ENCODE results near the gene GPR18. TPM values are rescaled to one million over a fixed set of nuclear protein-coding genes. Genes with fewer than 3 reads are reported as not detected.

Gene GPR18
- total RNA-seq, 1 experiment from 2014 or later: not detected

- Histone ChIP-seq H3K9me3 (ENCODE audit: insufficient read depth, low read depth) (no peaks in the 10 kb centered on the region), H3F3A (ENCODE audit: insufficient read depth, low read depth) (peaks cover 5% of the 10 kb centered on the region; the same call in 1 of the 2 replicates), H3K4me2 (no peak overlapping the region), H3K36me3 (ENCODE audit: low read depth) (no peaks in the 10 kb centered on the region; the same call in 1 of the 2 replicates), H3K79me2 (ENCODE audit: low read depth) (peaks cover 26% of the 10 kb centered on the region; the same call in 1 of the 2 replicates), H3K4me1 (replicated peaks; ENCODE audit: insufficient read depth) (0 out of 2 replicates have a peak, but pooled peaks cover 6% of the 10 kb centered on the region), H3K27me3 (ENCODE audit: insufficient read depth, low read depth) (no peaks in the 10 kb centered on the region), H3K4me3 (no peak overlapping the region), H2AFZ (no peak overlapping the region), H3K9me2 (ENCODE audit: insufficient read depth) (no peaks in the 10 kb centered on the region), H3K27ac (no peak overlapping the region), H4K20me1 (ENCODE audit: insufficient read depth) (peaks cover 20% of the 10 kb centered on the region)
- CTCF ChIA-PET: no interaction called here
- no peak for DNase-seq
- POLR2A ChIA-PET (ENCODE audit: unreplicated experiment): no interaction called here
- intact Hi-C loops (cut with micrococcal nuclease; ENCODE audit: unreplicated experiment): no loop called here
- no peak for TF ChIP-seq EZH2 (IDR thresholded peaks at IDR 0.05; ENCODE audit: low read depth)
- TF ChIP-seq, protein P1, sequence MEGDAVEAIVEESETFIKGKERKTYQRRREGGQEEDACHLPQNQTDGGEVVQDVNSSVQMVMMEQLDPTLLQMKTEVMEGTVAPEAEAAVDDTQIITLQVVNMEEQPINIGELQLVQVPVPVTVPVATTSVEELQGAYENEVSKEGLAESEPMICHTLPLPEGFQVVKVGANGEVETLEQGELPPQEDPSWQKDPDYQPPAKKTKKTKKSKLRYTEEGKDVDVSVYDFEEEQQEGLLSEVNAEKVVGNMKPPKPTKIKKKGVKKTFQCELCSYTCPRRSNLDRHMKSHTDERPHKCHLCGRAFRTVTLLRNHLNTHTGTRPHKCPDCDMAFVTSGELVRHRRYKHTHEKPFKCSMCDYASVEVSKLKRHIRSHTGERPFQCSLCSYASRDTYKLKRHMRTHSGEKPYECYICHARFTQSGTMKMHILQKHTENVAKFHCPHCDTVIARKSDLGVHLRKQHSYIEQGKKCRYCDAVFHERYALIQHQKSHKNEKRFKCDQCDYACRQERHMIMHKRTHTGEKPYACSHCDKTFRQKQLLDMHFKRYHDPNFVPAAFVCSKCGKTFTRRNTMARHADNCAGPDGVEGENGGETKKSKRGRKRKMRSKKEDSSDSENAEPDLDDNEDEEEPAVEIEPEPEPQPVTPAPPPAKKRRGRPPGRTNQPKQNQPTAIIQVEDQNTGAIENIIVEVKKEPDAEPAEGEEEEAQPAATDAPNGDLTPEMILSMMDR (conservative IDR thresholded peaks at IDR 0.05): no peak
- BruUV-seq (replicated peaks): no TSS peak
Measured at GRCh38 chr13:99285432-99286182, 27.4 kb upstream of the GPR18 start.

GRCh38 chr13:99282264-99283231 lies 24.4 kb upstream of the GPR18 start:
- intact Hi-C loops (cut with micrococcal nuclease; ENCODE audit: unreplicated experiment): no loop called here
- Histone ChIP-seq H3K4me2 (no peak overlapping the region), H3K27ac (no peak overlapping the region), H3K36me3 (ENCODE audit: low read depth) (peaks cover 5% of the 10 kb centered on the region; the same call in 1 of the 2 replicates), H3F3A (ENCODE audit: insufficient read depth, low read depth) (peaks cover 5% of the 10 kb centered on the region; the same call in 1 of the 2 replicates), H4K20me1 (ENCODE audit: insufficient read depth) (peaks cover 25% of the 10 kb centered on the region), H3K9me3 (ENCODE audit: insufficient read depth, low read depth) (no peaks in the 10 kb centered on the region), H3K4me1 (replicated peaks; ENCODE audit: insufficient read depth) (no peaks in the 10 kb centered on the region), H2AFZ (no peak overlapping the region), H3K79me2 (ENCODE audit: low read depth) (peaks cover 29% of the 10 kb centered on the region; the same call in 1 of the 2 replicates), H3K27me3 (ENCODE audit: insufficient read depth, low read depth) (no peaks in the 10 kb centered on the region), H3K9me2 (ENCODE audit: insufficient read depth) (no peaks in the 10 kb centered on the region), H3K4me3 (no peak overlapping the region)
- BruUV-seq (replicated peaks): no TSS peak
- POLR2A ChIA-PET (ENCODE audit: unreplicated experiment): no interaction called here
- TF ChIP-seq, protein P1 (conservative IDR thresholded peaks at IDR 0.05): no peak
- TF ChIP-seq EZH2 (IDR thresholded peaks at IDR 0.05; ENCODE audit: low read depth): no peak
- DNase-seq: no peak
- CTCF ChIA-PET: no interaction called here

DNA sequence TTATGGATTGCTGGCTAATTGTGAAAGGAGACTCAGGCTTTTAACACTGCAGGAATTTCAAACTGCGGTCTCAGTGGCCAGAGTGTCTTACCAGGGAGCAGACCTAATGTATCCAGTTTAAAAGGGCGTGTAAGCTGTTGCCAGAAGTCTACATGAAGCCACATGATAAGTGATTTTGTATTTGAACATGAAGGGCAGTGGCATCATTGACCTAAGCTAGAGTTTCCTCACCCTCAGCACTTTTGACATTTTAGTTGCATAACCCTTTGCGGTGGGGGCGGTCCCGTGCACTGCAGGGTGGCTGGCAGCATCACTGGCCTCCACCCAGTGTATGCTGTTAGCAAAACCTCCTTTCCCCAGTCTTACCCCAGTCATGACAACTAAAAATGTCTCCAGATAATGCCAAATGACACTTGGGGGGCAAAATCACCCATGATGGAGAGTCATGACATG lies 23.7 kb upstream of the GPR18 start:
- no peak overlapping the region for H3K4me2 ChIP-seq
- no peak overlapping the region for H3K27ac ChIP-seq
- ChIA-PET POLR2A (ENCODE audit: unreplicated experiment) (no interaction called here), CTCF (no interaction called here)
- peaks cover 5% of the 10 kb centered on the region; the same call in 1 of the 2 replicates for H3K36me3 ChIP-seq (ENCODE audit: low read depth)
- no peak for DNase-seq
- H3K27me3 ChIP-seq (ENCODE audit: insufficient read depth, low read depth): no peaks in the 10 kb centered on the region
- H3K79me2 ChIP-seq (ENCODE audit: low read depth): peaks cover 25% of the 10 kb centered on the region; the same call in 1 of the 2 replicates
- H3K9me3 ChIP-seq (ENCODE audit: insufficient read depth, low read depth): no peaks in the 10 kb centered on the region
- TF ChIP-seq, protein P1 (conservative IDR thresholded peaks at IDR 0.05): no peak
- no peak for TF ChIP-seq EZH2 (IDR thresholded peaks at IDR 0.05; ENCODE audit: low read depth)
- H3K4me3 ChIP-seq: no peak overlapping the region
- intact Hi-C loops (cut with micrococcal nuclease; ENCODE audit: unreplicated experiment): no loop called here
- no peak overlapping the region for H2AFZ ChIP-seq
- no peaks in the 10 kb centered on the region for H3K4me1 ChIP-seq (replicated peaks; ENCODE audit: insufficient read depth)
- peaks cover 25% of the 10 kb centered on the region for H4K20me1 ChIP-seq (ENCODE audit: insufficient read depth)
- peaks cover 5% of the 10 kb centered on the region; the same call in 1 of the 2 replicates for H3F3A ChIP-seq (ENCODE audit: insufficient read depth, low read depth)
- BruUV-seq (replicated peaks): no TSS peak
- no peaks in the 10 kb centered on the region for H3K9me2 ChIP-seq (ENCODE audit: insufficient read depth)

All from PC-9 (cell line).